Stimulated activated CD8-positive, alpha-beta memory T cell treated with anti-CD3 and anti-CD28 coated beads, Interleukin-7, amount 100 ng/mL, for 4 hours (primary cell): ENCODE data around the gene SLC16A12.

Experiments
- DNase-seq, 2 donors: peaks; one replicate each; pipeline ENCODE4 v3.0.0-alpha.2; 2020; ENCODE audit warnings: low read depth in 2 of 2

The SLC16A12 gene

DNA sequence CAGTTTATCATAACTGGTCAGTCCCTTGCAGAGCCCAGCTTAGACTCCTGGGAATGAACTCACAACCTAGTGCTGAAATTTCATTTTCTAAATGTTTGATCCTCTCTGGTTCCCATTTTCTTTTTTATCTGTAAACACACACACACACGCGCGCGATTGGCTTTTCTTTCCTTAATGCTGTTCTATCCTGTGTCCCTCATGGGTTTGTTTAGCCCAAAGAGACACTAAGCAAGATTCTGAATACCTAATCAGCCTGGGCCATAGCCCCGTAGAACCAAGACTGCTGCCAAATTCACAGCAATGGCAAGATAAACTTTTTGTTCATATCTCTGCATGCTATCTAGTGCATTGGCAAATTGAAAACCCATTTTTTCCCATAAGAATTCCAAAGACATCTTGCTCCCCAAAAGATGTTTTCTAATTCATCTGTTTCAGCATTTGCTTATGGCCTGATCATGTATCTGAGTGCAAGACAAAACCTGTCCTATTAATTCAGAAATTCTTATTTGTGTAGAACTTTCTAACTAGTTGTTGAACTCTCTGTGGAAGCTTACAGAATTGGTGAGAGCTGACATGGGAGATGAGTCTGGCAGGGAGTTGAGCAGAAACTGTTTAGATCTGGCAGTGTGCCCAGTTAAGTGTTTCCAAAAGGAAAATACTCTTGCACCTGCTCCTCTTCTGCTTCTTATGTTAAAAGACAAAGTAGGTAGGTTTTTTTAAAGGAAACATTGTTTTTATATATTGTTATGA, 144.7 kb downstream of the SLC16A12 start:
- DNase-seq = no peak

- no peak for DNase-seq
These were observed 146.1 kb downstream of the SLC16A12 start for GRCh38 chr10:89389254-89389653.

DNA sequence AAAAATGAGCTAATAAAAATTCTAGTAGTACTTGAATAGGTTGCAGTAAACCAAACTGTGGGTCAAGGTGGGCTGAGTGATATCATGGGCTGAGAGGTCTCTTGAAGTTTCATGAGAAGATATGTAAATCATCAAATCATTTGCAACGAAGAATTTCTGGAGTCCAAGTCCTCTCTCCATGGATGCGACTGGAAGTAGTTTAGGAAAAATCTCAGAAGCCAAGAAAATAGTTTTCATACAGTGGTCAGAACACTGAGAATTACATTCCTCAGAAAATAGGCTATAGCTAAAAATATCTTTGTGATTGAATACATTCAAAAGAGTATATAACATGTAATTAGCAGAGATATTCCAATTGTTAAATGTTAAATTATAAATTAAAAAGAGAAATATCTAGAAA, 146.6 kb downstream of the SLC16A12 start:
- DNase-seq = no peak

DNA sequence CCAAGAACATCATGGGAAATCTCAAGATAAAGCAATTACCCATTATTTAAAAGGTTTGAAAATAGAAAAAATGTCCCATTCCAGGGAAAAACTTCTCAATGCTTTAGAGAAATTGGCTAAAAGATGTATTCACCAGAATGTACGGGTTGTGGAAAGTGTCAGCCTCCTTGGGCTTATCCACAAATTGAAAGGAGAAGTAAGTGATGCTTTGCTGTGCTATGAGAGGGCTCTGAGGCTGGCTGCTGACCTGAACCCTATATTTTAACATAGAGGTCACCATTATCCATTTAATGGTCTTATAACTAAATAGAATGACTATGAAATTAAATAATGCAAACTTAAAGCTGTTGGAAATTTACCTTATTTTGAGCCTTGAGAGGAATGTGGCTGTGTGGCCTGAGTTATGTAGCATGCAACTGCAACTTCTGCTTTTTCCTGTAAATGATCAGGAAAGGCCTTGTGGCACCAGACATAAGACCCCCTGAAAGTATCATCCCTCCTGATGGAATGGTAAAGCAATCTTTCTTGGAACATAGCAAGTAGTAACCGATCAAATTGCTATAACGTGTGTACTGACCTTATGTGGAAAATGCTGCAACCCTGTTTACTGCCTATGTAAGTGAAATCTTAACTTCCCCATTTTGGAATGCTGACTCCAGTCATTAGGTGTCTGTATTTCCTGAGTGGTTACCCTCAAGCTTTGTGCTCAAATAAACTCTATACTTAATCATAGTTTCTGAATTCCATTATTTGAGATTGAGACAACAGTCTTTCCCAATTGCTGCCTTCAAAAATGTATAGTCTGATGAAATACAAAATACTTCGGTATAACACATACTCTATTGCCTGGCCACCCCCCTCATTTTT, 150.7 kb downstream of the SLC16A12 start:
- no peak for DNase-seq

DNA sequence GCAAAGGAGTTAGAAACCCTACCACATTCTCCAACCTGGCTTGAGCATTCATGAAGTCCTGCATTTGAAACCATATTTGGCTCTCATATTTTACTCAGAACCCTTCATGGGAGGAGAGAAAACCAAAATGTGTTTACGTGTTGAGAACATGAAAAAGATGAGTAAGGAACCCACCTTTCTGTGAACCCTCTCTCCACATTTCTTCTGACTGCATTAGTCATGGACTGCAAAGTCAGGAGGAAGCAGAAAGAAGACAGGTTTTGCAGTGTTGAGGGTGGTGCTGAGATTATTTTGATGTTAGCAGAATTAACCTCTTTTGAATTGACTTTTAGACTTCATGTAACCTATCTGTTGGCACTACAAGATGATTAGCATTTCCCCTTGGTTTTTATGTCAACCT, 152.6 kb downstream of the SLC16A12 start:
- DNase-seq = no peak
